A673 (cell line): ENCODE results near the gene LANCL1. TPM values are rescaled to one million over a fixed set of nuclear protein-coding genes. Genes with fewer than 3 reads are reported as not detected.

Source experiments
- BruUV-seq: library from RNA; stranded (reverse); fragments of 400-500 nt; replicated peaks from 2 replicates; lab custom pipeline; 2021; lab: Mats Ljungman, UMichigan
- CTCF ChIA-PET: fragments of 300-600 bp; sonication (Branson Sonifier 250); formaldehyde crosslinking; loops from one replicate; lab custom pipeline; 2022; ENCODE audit warnings: antibody characterized with exemption; lab: Charles Lee
- POLR2A ChIA-PET: fragments of 300-600 bp; sonication (Branson Sonifier 250); formaldehyde crosslinking; loops from one replicate; lab custom pipeline; 2022; ENCODE audit warnings: antibody characterized with exemption; ENCODE audit not compliant: low non-redundant PET; lab: Charles Lee
- DNase-seq: peaks from one replicate; pipeline ENCODE4 v3.0.0-alpha.2; 2015; ENCODE audit warnings: low spot score
- H3K27ac ChIP-seq: fragments of 200-600 bp; sonication (generic); 2 replicates; pipeline ENCODE4 v1.5.1; 2016; ENCODE audit warnings: mixed run types, low read depth, mild to moderate bottlenecking, mixed read lengths, antibody characterized with exemption, low read length; ENCODE audit not compliant: poor library complexity, severe bottlenecking
- H3K27me3 ChIP-seq: fragments of 200-600 bp; sonication (generic); replicated peaks from 2 replicates; pipeline ENCODE4 v1.6.1; 2017; ENCODE audit warnings: mixed run types, low read depth, mild to moderate bottlenecking, mixed read lengths, antibody characterized with exemption, low read length; ENCODE audit not compliant: insufficient read depth, poor library complexity
- H3K36me3 ChIP-seq: fragments of 200-600 bp; sonication (generic); 2 replicates; pipeline ENCODE4 v1.6.1; 2016; ENCODE audit warnings: mixed run types, mild to moderate bottlenecking, mixed read lengths, antibody characterized with exemption, low read length; ENCODE audit not compliant: insufficient read depth, poor library complexity, severe bottlenecking
- H3K4me1 ChIP-seq: fragments of 200-600 bp; sonication (generic); 2 replicates; pipeline ENCODE4 v1.6.1; 2017; ENCODE audit warnings: mixed run types, mild to moderate bottlenecking, mixed read lengths, antibody characterized with exemption, low read length; ENCODE audit not compliant: insufficient read depth, poor library complexity, severe bottlenecking
- H3K4me3 ChIP-seq: fragments of 200-600 bp; sonication (generic); 2 replicates; pipeline ENCODE4 v1.5.1; 2016; ENCODE audit warnings: low read depth, mixed run types, mild to moderate bottlenecking, mixed read lengths, low read length; ENCODE audit not compliant: poor library complexity, severe bottlenecking
- H3K9me3 ChIP-seq: fragments of 200-600 bp; sonication (generic); 2 replicates; pipeline ENCODE4 v1.6.1; 2016; ENCODE audit warnings: mixed run types, low read depth, mild to moderate bottlenecking, mixed read lengths, antibody characterized with exemption, low read length; ENCODE audit not compliant: poor library complexity, severe bottlenecking
- CTCF ChIP-seq: fragments of 300-800, 200-600 bp; sonication (generic); conservative IDR thresholded peaks from 2 replicates; pipeline ENCODE4 v1.5.1; 2017; ENCODE audit warnings: low read depth, mild to moderate bottlenecking, antibody characterized with exemption, low read length, moderate library complexity, mixed read lengths
- EZH2 ChIP-seq: fragments of 200-600 bp; sonication (generic); IDR thresholded peaks from 2 replicates; pipeline ENCODE4 v1.6.1; 2017; ENCODE audit warnings: borderline replicate concordance, low read depth, mild to moderate bottlenecking, mixed read lengths, antibody characterized with exemption, low read length; ENCODE audit not compliant: poor library complexity, severe bottlenecking
- intact Hi-C: fragments of 100-400 bp; cut with micrococcal nuclease; formaldehyde crosslinking; loops from one replicate; pipeline ENCODE4 v1.10.0; 2022; ENCODE audit not compliant: unreplicated experiment
- total RNA-seq: library from RNA; stranded (reverse); gene quantifications from 2 replicates; pipeline ENCODE4 v1.2.3, GENCODE V29; 2021

Gene LANCL1
- total RNA-seq, 1 experiment from 2014 or later: 55.6 TPM

GRCh38 chr2:210410542-210410941, 66.0 kb downstream of the LANCL1 start:
- intact Hi-C loops: no loop called here
- CTCF ChIA-PET: no interaction called here

GRCh38 chr2:210399440-210400041, 77.0 kb downstream of the LANCL1 start:
- ChIA-PET CTCF (interaction anchor here (0.6 to 1.1 kb wide), 3 partner anchors 63 to 169 kb away, joined by 3 to 12 read pairs (median 3); no protein-coding TSS in a partner anchor), POLR2A (interaction anchor here (0.7 kb wide), 1 partner anchor 194 kb away, joined by 3 read pairs; no protein-coding TSS in a partner anchor)

More at GRCh38 chr2:210410542-210410941, 66.0 kb downstream of the LANCL1 start:
- no TSS peak for BruUV-seq
- Histone ChIP-seq H3K27me3 (no peaks in the 10 kb centered on the region), H3K27ac (no peak overlapping the region), H3K9me3 (no peaks in the 10 kb centered on the region), H3K4me3 (no peak overlapping the region), H3K36me3 (no peaks in the 10 kb centered on the region), H3K4me1 (no peaks in the 10 kb centered on the region)
- TF ChIP-seq CTCF (no peak), EZH2 (no peak)
- POLR2A ChIA-PET: no interaction called here
- no peak for DNase-seq

GRCh38 chr2:210392469-210392881, 84.1 kb downstream of the LANCL1 start:
- DNase-seq: no peak
- no peak overlapping the region for H3K4me3 ChIP-seq
- H3K27me3 ChIP-seq: no peaks in the 10 kb centered on the region
- H3K36me3 ChIP-seq: no peaks in the 10 kb centered on the region
- intact Hi-C loops: loop anchor here (10.0 kb wide), 1 partner anchor 418 kb away; no protein-coding TSS in a partner anchor
- no peak overlapping the region for H3K27ac ChIP-seq
- BruUV-seq: no TSS peak
- CTCF ChIA-PET: no interaction called here
- no peaks in the 10 kb centered on the region for H3K9me3 ChIP-seq
- no peaks in the 10 kb centered on the region for H3K4me1 ChIP-seq
- POLR2A ChIA-PET: no interaction called here
- TF ChIP-seq CTCF: no peak
- no peak for TF ChIP-seq EZH2

More at GRCh38 chr2:210399440-210400041, 77.0 kb downstream of the LANCL1 start:
- intact Hi-C loops: loop anchor here (1.0 to 10.0 kb wide), 2 partner anchors 150 to 425 kb away; no protein-coding TSS in a partner anchor
- Histone ChIP-seq H3K36me3 (no peaks in the 10 kb centered on the region), H3K27me3 (no peaks in the 10 kb centered on the region), H3K27ac (no peak overlapping the region), H3K9me3 (no peaks in the 10 kb centered on the region), H3K4me1 (no peaks in the 10 kb centered on the region), H3K4me3 (no peak overlapping the region)
- peak; percentile 59 for TF ChIP-seq CTCF
- no peak for TF ChIP-seq EZH2
- BruUV-seq: no TSS peak
- peak; percentile 29 for DNase-seq
